ENCODE results near the gene PACS2.

PACS2 gene

DNA sequence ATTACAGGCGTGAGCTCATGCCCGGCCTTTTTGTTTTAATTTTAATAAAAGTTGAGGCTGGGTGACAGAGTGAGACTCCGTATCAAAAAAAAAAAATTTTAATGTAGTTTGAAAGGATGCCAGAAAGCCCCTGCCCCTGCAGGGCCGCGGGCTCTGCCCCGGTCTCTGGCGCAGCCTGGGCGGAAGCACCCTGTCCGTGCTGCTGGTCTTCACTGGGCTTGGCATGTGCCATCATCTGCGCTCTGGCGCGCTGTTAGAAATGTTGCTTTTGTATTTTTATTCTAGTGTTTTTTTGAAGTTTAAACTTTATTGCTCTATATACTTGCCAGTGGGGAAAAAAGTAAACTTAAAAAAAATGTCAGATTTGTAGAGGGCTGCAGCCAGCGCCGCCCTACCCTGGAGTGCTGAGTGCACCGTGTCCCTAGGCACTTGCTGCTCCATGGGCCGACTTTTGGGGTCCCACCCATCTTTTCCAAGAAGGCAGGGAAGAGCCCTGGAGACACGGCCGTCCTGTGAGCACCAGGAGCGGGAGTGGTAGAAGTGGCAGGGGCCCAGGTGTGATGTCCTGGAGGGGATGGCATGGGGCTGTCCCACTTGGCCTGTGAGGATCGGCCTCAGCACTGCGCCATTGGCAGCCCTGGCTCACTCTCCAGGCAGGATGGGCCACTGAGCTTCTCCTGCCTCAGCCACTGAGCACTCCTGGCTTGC is 109.1 kb downstream of the PACS2 start:
- no peak for DNase-seq (ENCODE audit: low read depth)

DNA sequence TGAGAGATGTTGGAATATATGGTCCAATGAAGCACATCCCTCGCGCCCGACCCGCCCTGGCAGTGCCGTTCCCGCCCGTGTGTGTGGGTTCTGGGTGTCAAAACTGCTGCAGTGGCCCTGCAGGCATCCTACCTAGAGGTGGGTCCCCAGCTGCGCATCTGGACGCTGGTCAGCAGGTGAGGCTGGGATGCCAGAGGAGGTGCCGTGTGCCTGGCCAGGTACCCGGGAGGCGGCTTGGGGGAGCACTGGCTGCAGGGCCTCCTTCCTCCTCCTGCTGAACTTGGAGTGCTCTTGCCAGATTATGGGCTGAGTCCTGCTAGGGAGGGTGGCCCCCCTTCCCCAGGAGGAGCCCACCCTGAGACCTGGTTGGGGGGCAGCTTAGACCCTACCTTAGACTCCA is 110.3 kb downstream of the PACS2 start:
- DNase-seq (ENCODE audit: low read depth) = no peak

DNA sequence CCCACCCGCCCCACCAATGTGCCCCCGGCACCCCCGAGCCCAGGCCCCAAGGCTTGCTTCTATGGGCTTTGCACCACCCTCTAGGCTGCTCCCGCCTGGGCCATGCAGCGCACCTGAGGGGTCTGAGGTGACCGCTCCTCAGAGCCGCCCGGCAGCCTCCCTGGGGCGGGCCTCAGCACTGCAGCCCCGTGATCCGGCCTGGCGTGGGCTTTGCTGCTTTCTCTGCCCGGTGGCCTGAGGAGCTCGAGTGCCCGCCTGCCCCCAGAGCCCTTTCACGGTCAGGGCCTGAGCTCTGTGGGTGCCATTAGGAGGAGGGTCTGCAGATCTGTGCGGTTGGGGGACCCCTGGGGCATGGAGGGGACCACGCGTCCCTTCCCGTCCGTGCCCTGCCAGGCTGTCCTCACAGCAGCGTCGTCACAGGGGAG is 111.3 kb downstream of the PACS2 start:
- DNase-seq (ENCODE audit: low read depth) = no peak

DNA sequence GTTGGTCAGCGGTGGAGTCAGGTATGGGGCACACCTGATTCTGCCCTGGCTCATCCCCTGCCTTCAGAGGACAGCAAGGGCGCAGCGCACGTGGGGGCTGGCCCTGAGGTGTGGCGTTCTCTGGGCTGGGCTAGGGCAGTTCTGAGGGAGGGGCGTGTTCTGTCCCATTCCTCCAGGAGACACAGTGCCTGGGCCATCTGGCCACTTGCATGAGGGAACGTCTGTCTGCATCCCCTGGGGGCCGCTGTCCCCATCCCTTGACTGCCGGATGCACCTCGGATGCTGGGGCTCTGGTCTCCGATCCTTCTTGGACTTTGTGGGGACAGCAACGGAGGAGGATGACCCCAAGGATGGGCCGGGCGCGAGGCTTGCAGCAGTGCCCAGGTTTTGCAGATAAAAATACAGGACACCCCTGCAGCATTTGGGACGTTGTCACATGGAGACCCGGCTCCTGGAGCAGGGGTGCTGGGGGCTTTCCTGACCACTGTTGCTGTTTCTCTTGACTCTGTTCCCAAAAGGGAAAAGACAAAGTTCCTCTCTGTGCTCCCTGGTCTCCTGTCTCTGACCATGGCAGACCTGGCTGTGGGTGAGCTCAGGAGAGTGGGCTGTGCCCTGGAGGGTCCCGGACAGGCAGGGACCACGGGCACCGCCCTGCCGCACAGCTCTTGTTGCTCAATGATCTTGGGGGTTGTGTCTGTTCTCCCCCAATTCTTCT is 112.0 kb downstream of the PACS2 start:
- DNase-seq (ENCODE audit: low read depth) = no peak

DNA sequence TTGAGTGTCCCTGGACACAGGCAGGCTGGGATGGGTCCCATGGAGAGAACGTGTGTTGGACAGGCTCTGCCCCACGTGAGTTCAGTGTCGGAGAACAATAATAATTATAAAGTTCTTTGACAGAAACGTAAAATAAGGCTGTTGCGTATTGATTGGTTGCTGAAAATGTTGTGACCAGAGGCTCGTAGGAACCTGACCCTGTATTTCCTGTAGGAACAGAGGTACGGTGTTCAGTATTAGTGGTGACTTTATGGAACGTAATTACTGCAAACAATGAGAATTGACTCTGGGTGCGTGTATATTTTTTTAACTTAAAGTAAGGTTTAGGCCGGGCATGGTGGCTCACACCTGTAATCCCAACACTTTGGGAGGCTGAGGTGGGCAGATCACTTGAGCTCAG is 112.9 kb downstream of the PACS2 start:
- DNase-seq (ENCODE audit: low read depth) = no peak

DNA sequence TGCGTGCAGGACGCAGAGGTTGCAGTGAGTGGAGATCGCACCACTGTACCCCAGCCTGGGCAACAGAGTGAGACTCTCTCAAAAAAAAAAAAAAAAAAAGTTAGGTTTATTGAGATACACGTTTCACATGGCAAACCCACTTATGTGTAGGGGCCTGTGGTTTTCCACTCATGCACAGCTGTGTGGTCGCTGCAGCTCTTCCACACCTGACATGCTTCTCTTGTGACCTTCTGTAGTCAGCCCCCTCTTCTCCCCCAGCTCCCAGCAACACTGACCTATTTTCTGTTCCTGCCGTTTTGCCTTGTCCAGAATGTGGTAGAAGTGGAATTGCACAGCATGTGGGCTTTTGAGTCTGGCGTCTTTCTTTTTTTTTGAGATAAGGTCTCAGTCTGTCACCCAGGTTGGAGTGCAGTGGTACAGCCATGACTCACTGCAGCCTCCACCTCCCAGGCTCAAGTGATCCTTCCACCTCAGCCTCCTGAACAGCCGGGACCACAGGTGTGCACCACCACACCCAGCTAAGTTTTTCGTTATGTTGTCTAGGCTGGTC is 113.5 kb downstream of the PACS2 start:
- no peak for DNase-seq (ENCODE audit: low read depth)

DNA sequence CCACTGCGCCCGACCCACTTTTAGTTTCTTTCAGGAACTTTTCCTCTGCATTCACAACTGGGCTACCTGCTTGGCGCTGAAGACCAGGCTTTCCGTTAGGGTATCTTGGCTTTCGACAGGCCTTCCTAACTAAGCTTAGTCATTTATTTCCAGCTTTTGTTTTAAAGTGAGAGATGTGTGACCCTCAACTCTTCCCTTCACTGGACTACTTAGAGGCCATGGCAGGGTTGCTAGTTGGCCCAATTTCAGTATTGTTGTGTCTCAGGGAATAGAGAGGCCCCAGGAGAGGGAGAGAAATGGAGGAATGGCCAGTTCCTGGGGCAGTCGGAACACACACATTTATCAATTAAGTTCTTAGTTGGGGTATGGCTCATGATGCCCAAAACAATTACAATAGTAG is 115.5 kb downstream of the PACS2 start:
- no peak for DNase-seq (ENCODE audit: low read depth)

DNA sequence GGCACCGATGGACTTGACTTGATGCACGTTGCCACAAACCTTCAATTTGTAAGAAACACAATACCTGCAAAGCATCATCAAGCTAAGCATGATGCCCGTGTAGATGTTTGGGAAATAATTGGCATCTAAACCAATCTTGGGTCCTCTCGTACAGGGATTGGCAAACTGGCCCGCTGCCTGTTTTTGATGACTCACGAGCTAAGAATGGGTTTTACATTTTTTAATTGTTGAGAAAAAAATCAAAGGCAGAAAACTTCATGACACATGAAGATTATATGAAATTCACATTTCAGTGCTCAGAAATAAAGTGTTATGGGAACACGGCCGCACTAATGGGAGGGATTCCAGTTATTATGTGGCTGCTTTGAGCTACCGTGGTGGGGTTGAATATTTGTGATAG is 116.0 kb downstream of the PACS2 start:
- no peak for DNase-seq (ENCODE audit: low read depth)

DNA sequence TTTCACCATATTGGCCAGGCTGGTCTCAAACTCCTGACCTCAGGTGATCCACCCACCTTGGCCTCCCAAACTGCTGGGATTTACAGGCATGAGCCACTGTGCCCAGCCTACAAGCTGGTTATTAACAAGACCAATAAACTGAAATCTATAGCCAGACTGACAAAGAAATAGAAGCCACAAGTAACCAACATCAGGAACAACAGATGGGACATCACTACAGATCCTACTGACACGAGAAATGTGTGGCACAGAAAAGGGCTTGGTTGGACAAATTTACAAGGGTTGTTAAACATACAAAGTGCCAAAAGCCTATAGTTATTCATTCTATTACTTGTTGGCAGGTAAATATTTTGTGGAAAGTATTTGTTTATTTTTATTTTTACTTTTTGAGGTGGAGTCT is 116.7 kb downstream of the PACS2 start:
- no peak for DNase-seq (ENCODE audit: low read depth)

DNA sequence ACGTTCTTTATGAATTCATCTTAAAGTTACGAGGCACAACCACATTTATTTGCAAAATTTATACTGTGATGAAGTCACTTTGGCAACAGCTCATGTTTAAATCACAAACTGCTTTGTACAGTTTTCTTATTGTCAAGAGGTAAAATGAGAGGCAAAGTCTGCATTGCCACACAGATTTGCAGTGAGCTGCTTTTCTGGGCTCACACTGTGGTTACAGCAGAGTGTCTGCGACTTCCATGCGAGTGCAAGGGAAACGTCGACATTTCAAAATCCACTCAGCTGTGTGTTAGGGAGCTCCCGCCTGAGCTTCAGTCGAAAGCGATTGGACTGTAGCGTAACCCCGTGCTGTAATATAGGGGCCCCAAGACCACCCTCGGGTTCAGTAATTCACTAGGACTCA is 118.1 kb downstream of the PACS2 start:
- DNase-seq (ENCODE audit: low read depth) = no peak

DNA sequence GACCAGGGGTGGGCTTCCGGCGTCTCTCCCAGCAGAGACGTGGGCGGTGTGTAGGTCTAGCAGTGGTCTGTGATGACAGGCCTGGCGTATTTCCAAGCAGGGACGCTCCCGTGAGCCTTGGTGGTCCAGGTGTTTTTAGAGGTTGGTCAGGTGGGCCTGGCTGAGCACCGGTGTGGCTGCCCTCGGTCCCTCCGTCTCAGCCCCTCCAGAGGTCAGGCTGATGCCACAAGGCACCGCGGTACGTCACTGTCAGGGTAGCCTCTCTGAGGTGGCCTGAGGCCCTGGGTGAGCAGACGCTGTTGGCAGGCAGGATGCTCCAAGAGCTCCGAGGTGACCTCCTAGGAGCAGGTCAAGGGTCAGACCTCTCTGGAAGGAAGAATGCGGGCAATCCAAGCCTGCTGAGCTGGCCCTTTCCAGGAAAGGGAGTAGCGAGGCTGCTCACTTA is 118.6 kb downstream of the PACS2 start:
- DNase-seq (ENCODE audit: low read depth) = no peak

DNA sequence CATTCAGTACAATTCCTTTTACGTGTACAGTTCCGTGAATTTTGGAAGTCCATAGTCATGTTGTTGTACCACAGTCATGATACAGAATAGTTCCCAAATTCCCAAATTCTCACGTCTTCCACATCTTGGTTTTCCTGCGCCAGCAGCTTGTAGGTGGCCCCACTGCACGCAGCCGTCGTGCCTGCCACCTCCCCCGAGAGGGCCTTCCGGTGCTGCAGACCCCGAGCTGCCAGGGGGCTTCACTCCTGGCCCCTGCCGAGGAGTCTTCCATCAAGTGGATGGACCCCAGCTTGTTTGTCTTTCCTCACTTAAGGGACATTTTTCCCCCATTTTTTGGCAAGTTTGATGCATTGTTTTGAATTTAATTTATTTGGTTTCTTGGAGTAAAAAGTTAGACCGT is 121.9 kb downstream of the PACS2 start:
- DNase-seq (ENCODE audit: low read depth) = no peak

DNA sequence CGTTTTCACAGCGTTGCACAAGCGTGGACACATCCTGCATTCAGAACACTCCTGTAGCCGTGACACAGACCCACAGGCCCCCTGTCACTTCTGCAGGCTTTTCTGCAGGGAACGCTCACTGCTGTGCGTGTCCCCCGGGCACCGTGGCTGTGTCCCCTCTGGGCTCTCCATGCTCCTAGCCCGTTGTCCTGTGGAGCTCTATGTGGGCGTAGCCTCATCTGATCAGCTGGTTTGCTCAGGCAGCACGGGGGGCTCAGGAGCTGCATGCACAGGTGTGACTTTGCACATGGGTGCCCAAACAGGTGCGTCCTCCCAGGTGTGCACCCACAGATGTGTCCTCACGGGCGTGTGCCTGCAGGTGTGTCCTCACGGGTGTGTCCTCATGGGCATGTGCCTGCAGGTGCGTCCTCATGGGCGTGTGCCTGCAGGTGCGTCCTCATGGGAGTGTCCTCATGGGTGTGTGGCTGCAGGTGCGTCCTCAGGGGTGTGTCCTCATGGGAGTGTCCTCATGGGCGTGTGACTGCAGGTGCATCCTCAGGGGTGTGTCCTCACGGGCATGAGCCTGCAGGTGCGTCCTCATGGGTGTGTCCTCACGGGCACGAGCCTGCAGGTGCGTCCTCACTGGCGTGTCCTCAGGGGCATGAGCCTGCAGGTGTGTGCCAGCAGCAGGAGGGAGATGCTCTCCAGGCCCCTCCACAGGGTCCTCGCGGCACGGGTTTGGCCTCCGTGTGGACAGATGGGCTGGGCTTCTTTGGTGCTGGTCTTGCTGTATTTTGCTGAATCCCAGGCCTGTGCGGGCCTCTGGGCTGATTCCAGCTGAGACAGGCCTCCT is 122.6 kb downstream of the PACS2 start:
- DNase-seq (ENCODE audit: low read depth) = no peak

DNA sequence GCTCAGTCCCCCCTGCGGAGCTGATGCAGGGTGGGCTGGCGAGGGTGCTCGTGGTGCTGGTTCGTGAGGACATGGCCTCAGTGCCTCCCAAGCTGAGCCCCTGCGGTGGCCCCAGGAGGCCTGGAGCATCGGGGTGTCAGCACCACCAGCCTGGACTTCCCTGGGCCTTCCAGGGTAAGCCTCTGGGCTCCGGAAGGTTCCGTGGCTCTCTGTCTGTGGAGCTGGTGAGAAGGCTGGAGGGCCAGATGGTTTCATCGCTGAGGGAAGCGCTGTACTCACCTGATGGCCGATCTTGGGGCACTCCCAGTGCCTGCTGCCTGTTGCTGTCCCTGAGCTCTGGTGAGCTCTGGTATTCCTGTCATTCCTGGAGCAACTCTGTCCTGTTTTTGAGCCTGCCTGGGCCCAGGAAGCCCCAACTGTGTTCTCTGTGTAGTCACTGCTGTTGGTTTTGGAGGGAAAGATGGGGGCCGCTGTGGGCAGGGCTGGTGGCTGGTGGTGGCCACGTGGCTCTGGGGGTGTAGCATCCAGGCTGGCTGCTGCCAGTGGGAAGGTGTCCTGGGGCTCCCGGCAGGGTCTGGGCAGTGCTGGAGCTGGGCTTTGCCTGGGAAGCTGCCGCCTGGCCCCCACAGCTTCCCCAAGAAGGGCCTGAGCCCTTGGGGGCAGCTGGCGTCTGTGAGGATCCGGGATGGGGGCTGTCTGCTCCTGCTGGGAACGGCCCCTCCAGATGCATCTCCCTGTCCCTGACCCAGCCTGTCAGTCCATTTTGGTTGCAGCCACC is 123.4 kb downstream of the PACS2 start:
- DNase-seq (ENCODE audit: low read depth) = no peak

DNA sequence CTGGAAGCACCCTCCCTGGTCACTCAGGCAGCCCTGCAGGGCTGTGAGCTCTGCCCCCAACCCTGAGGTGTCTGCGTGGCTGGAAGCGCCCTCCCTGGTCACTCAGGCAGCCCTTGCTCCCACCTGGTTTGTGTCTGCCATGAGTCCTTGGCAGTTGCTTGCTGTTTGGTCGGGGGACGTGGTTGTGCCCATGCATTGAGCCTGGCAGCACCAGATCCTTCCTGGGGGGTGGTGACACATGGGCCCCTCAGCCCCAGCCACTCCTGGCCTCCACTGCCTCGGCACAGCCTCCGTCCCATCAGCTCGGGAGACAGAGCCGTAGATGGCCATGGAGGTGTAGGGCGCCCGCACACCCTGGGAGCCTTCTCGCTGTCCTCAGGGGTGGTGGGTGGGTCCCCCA is 124.6 kb downstream of the PACS2 start:
- no peak for DNase-seq (ENCODE audit: low read depth)

DNA sequence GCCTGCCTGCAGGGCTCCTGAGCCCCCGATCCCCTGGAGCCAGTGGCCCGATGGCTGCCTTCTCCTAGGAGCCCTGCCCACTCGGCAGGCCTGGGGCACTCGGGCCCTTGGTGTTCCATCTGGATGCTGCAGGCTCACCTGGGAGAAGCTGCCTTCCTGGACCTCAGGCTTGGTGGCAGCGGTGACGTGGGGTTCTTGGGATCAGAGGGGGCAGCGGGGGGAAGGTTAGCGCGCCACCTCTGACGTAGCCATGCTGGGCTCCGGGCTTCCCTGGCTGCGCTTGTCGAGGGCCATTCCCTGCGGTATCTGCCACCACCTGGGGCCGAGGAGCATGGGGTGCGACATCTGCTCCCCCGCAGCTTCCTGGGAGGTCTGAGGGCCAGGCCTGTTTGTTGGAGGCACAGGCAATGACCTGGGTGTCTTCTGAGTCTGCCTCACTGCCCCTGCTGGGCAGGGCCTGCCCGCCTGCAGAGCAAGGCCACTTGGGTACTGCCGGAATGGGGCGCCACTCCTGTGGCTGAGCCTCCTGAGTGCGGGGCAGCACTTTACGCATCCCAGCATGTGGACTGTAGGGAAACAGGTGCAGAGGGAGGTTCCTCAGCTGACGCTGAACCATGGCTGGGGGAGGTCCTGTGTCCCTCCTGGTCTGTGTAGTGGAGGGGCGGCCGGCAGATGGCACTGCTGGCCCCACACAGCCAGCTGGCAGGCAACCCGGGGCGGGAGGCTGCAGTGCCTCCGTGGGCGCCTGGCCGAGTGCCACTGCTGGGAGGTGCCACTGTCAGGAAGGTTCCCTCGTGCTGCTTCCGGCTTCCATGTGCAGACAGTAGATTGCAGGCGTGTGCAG is 125.4 kb downstream of the PACS2 start:
- no peak for DNase-seq (ENCODE audit: low read depth)

DNA sequence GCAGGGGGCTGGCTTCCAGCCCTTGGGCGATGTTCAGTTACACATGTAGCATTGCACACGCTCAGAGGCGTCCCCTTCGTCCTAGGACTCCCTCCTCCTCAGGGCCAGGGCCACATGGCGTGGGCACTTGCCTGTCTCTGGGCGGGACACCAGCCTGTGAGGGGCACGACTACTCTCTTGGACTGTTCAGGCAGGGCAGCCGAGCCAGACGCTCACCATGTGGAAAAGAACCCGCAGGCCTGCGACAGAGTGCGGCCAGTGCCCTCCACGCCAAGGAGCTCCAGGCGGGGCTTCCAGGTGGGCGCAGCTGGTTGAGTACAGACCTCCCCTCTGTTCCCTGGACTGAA is 126.0 kb downstream of the PACS2 start:
- no peak for DNase-seq (ENCODE audit: low read depth)

DNA sequence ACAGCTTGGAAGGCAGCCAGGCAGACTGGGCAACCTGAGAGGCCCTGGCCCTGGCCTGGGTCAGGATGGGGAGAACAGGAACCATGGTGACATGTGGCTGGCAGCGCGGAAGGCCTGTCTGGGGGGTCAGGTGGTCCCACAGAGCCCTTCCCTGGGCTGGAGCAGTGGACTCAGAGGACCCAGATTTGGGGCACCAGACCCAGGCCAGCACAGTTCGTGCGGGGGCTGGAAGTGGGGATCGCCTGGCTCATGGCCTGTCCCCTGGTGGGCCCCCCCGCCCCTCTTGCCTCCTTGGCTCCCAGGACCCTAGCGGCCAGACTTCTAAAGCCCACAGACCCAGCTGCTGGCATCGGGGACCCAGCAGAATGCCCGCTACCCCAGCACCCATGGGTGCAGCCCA is 126.4 kb downstream of the PACS2 start:
- DNase-seq (ENCODE audit: low read depth) = no peak

DNA sequence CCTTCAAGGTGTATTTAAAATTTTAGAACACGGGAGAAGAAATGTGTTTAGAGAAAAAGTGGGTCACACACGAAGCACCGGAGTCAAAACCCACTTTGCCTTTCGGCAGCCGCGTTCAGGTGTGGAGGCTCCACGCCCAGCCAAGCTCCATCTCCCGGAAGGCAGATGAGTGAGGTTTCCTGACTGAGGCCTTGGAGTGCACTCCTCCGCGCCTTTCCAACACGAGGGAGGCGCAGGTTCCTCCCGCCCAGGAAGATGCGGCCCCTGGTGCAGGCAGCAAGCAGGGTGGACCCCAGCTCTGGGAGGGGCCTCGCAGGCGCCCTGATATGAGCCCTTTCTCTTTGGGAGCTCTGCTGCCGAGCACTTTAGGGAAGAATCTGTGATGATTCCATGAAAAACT is 127.6 kb downstream of the PACS2 start:
- DNase-seq (ENCODE audit: low read depth) = no peak

DNA sequence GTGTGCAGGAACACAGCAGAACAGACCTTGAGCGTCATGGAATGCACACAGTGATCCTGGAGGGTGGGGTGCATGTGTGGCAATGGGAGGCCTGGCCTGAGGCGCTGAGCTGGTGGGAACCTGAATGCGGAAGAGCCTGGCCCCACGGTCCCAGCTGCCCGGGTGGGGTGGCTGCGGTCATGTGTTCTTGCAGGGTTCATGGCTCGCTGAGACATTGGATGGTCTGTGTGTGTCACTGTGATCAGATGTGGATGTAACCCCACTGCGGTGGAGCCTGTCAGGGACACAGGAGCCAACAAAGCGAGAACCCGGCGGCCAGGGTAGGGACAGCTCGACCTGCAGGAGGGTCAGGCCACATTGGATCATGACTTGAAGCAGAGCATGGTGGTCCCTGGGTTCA is 128.3 kb downstream of the PACS2 start:
- DNase-seq (ENCODE audit: low read depth) = no peak

DNA sequence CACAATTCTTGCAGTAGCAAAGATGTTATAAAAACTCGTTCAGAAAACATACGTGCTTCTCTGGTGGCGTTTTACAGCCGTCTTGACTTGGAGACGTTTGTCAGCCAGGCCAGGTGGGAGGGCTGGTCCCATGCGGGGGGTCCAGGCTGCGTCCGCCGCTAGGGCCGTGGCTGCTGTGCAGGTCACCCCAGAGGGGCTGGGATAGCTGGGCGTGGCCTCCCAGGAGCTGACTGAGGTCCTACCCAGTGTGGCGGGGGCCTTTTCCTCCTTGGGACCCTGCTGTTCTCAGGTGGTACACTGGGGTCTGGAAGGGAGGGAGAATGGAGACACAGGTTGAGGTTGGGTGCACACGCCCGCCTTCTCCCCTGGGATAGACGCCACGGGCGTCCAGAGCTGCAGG is 130.3 kb downstream of the PACS2 start:
- DNase-seq (ENCODE audit: low read depth) = no peak

All from stimulated activated CD8-positive, alpha-beta memory T cell treated with anti-CD3 and anti-CD28 coated beads, Interleukin-15, amount 100 ng/mL, for 1 hour (primary cell).